Measurements from ENCODE around the gene DTL. TPM values are rescaled to one million over a fixed set of nuclear protein-coding genes. Genes with fewer than 3 reads are reported as not detected.
A peak's percentile ranks its signal among the peaks of the same experiment; 100 is the strongest.

The DTL gene
- total RNA-seq, 1 donor from 2014 or later, result 76.6 TPM

- Histone ChIP-seq H4K20me1 (ENCODE audit: low read depth) (peaks cover 43% of the 10 kb centered on the region), H3K9ac (no peak overlapping the region), H3K27ac (no peak overlapping the region), H3K4me1 (peaks cover 23% of the 10 kb centered on the region), H3F3A (ENCODE audit: low read depth) (peaks cover 8% of the 10 kb centered on the region), H3K79me2 (ENCODE audit: low read depth) (peaks cover 92% of the 10 kb centered on the region), H3K4me2 (peak overlapping the region; percentile 90), H3K9me3 (ENCODE audit: low read depth) (no peaks in the 10 kb centered on the region), H2AFZ (replicated peaks) (no peak overlapping the region), H3K36me3 (peaks cover 3% of the 10 kb centered on the region), H3K27me3 (no peaks in the 10 kb centered on the region), H3K4me3 (peak overlapping the region; percentile 73)
- peaks cover 3% of the 10 kb centered on the region for H3K9me3 Mint-ChIP-seq
- DNase-seq (ENCODE audit: low spot score), result no peak
- no peaks in the 10 kb centered on the region for H3K27me3 Mint-ChIP-seq (ENCODE audit: insufficient read depth, low read depth)
- H3K27ac Mint-ChIP-seq, result no peak overlapping the region
- H3K4me3 Mint-ChIP-seq, result peak overlapping the region; percentile 97
- H3K4me1 Mint-ChIP-seq, result peaks cover 32% of the 10 kb centered on the region
- H3K36me3 Mint-ChIP-seq, result peaks cover 45% of the 10 kb centered on the region
- no peak for TF ChIP-seq EZH2 (IDR thresholded peaks at IDR 0.05)
These were observed 2.4 kb downstream of the DTL start for GRCh38 chr1:212037900-212038299.

GRCh38 chr1:212039622-212040021, 4.1 kb downstream of the DTL start:
- H4K20me1 ChIP-seq (ENCODE audit: low read depth), result peaks cover 53% of the 10 kb centered on the region
- no peak overlapping the region for H2AFZ ChIP-seq (replicated peaks)
- no peak for TF ChIP-seq EZH2phosphoT487 (IDR thresholded peaks at IDR 0.05)
- no peak for TF ChIP-seq CTCF (IDR thresholded peaks at IDR 0.05)
- no peak for TF ChIP-seq EZH2 (IDR thresholded peaks at IDR 0.05)
- Mint-ChIP-seq H3K27me3 (ENCODE audit: insufficient read depth, low read depth) (no peaks in the 10 kb centered on the region), H3K4me1 (peaks cover 23% of the 10 kb centered on the region), H3K9me3 (peaks cover 3% of the 10 kb centered on the region), H3K27ac (no peak overlapping the region), H3K36me3 (peaks cover 40% of the 10 kb centered on the region), H3K4me3 (no peak overlapping the region)
- peaks cover 92% of the 10 kb centered on the region for H3K79me2 ChIP-seq (ENCODE audit: low read depth)
- H3K36me3 ChIP-seq, result peaks cover 3% of the 10 kb centered on the region
- peak overlapping the region; percentile 73 for H3K4me3 ChIP-seq
- no peaks in the 10 kb centered on the region for H3K9me3 ChIP-seq (ENCODE audit: low read depth)
- H3K4me2 ChIP-seq, result peak overlapping the region; percentile 90
- H3F3A ChIP-seq (ENCODE audit: low read depth), result peaks cover 2% of the 10 kb centered on the region
- DNase-seq (ENCODE audit: low spot score), result no peak
- no peak overlapping the region for H3K9ac ChIP-seq
- peaks cover 23% of the 10 kb centered on the region for H3K4me1 ChIP-seq
- no peaks in the 10 kb centered on the region for H3K27me3 ChIP-seq
- no peak overlapping the region for H3K27ac ChIP-seq

- H4K20me1 ChIP-seq (ENCODE audit: low read depth), result peaks cover 61% of the 10 kb centered on the region
- peaks cover 6% of the 10 kb centered on the region for H3K36me3 ChIP-seq
- H3K4me3 Mint-ChIP-seq, result no peak overlapping the region
- no peak for DNase-seq (ENCODE audit: low spot score)
- H3K79me2 ChIP-seq (ENCODE audit: low read depth), result peaks cover 100% of the 10 kb centered on the region
- H3K9me3 Mint-ChIP-seq, result peaks cover 3% of the 10 kb centered on the region
- no peak overlapping the region for H3K4me3 ChIP-seq
- peaks cover 50% of the 10 kb centered on the region for H3K36me3 Mint-ChIP-seq
- no peak overlapping the region for H3K27ac Mint-ChIP-seq
- H3K9me3 ChIP-seq (ENCODE audit: low read depth), result no peaks in the 10 kb centered on the region
- H2AFZ ChIP-seq (replicated peaks), result no peak overlapping the region
- peaks cover 23% of the 10 kb centered on the region for H3K4me1 ChIP-seq
- no peaks in the 10 kb centered on the region for H3K27me3 ChIP-seq
- no peak overlapping the region for H3K9ac ChIP-seq
- no peaks in the 10 kb centered on the region for H3K27me3 Mint-ChIP-seq (ENCODE audit: insufficient read depth, low read depth)
- TF ChIP-seq EZH2 (IDR thresholded peaks at IDR 0.05) (no peak), CTCF (IDR thresholded peaks at IDR 0.05) (no peak), EZH2phosphoT487 (IDR thresholded peaks at IDR 0.05) (no peak)
- H3K27ac ChIP-seq, result no peak overlapping the region
- H3F3A ChIP-seq (ENCODE audit: low read depth), result no peaks in the 10 kb centered on the region
- peaks cover 25% of the 10 kb centered on the region for H3K4me1 Mint-ChIP-seq
- peak overlapping the region; percentile 90 for H3K4me2 ChIP-seq
These were observed 5.3 kb downstream of the DTL start for GRCh38 chr1:212040629-212041412.

- H3K4me1 Mint-ChIP-seq, result peaks cover 19% of the 10 kb centered on the region
- Histone ChIP-seq H3K9ac (no peak overlapping the region), H3K36me3 (peaks cover 6% of the 10 kb centered on the region), H3K9me3 (ENCODE audit: low read depth) (no peaks in the 10 kb centered on the region), H3K27ac (no peak overlapping the region), H4K20me1 (ENCODE audit: low read depth) (peaks cover 56% of the 10 kb centered on the region), H2AFZ (replicated peaks) (no peak overlapping the region), H3K4me3 (no peak overlapping the region), H3F3A (ENCODE audit: low read depth) (no peaks in the 10 kb centered on the region), H3K27me3 (no peaks in the 10 kb centered on the region), H3K4me2 (no peak overlapping the region), H3K4me1 (peaks cover 16% of the 10 kb centered on the region), H3K79me2 (ENCODE audit: low read depth) (peaks cover 97% of the 10 kb centered on the region)
- H3K36me3 Mint-ChIP-seq, result peaks cover 59% of the 10 kb centered on the region
- H3K9me3 Mint-ChIP-seq, result peaks cover 3% of the 10 kb centered on the region
- no peaks in the 10 kb centered on the region for H3K27me3 Mint-ChIP-seq (ENCODE audit: insufficient read depth, low read depth)
- no peak overlapping the region for H3K27ac Mint-ChIP-seq
- TF ChIP-seq EZH2 (IDR thresholded peaks at IDR 0.05), result no peak
- TF ChIP-seq CTCF (IDR thresholded peaks at IDR 0.05), result no peak
- no peak for TF ChIP-seq EZH2phosphoT487 (IDR thresholded peaks at IDR 0.05)
- no peak overlapping the region for H3K4me3 Mint-ChIP-seq
- no peak for DNase-seq (ENCODE audit: low spot score)
These were observed 6.9 kb downstream of the DTL start for GRCh38 chr1:212042436-212042835.
